Mucosa of stomach (tissue), 1 donor: ENCODE measurements around the gene KCNJ12.

ENCODE experiments used
- H3K27me3 ChIP-seq: one replicate; pipeline ENCODE4 v1.7.0; 2013; ENCODE audit warnings: mild to moderate bottlenecking, low read length; ENCODE audit not compliant: control insufficient read depth, insufficient read depth
- H3K36me3 ChIP-seq: one replicate; pipeline ENCODE4 v1.7.0; 2013; ENCODE audit warnings: low read length; ENCODE audit not compliant: control insufficient read depth, insufficient read depth
- H3K4me1 ChIP-seq: one replicate; pipeline ENCODE4 v1.7.0; 2013; ENCODE audit warnings: mild to moderate bottlenecking, low read length; ENCODE audit not compliant: control insufficient read depth, insufficient read depth
- H3K4me3 ChIP-seq: one replicate; pipeline ENCODE4 v1.7.0; 2013; ENCODE audit warnings: low read length
- H3K9ac ChIP-seq: one replicate; pipeline ENCODE4 v1.7.0; 2013; ENCODE audit warnings: mild to moderate bottlenecking, low read length, moderate library complexity
- H3K9me3 ChIP-seq: one replicate; pipeline ENCODE4 v1.7.0; 2013; ENCODE audit warnings: mild to moderate bottlenecking, low read length, moderate library complexity; ENCODE audit not compliant: control insufficient read depth
- donor health status: Pancreatic carcinoma.

The KCNJ12 gene

DNA sequence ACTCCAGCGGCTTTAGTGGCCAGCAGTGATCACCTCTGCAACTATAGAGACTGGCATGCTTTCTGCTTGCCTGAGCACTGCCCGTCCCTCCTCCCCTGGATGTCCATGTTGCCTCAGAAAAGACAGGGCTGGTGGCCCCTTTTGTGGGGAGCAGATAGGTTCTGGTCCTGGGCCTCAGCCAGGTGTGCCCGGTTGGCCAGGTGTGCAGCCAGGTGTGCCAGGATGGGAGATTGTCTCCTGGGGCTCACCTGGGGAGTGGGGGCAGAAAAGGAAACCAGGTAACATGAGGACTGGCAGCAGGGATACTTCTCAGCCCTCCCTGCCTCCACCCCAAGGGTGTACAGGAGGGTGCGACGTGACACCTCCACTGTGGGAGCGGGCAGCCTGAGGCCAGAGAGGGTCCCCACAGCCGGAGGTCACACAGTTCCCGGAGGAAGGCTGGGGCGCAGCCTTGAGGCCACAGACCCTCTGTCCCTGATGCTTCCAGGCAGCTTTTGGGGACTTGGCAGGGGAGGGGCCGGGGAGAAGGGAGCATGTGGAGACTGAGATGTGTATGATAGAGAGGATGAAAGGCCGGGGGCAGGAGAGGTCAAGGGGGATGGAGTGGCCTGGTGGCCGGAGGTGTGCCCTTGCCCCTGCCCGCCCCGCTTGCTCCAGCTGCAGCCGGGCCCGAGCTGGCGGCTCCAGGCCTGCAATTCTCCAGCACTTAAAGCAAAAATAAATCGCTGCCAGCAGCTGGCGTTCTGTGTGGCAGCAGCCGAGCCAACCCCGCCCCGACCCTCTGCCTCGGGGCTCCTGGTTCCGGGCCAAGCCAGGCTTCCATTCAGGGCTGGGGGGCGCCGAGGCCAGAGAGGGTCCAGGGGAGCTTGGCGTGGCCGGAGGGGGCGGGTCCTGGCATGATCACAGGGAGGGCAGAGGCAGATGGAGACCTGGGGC lies 6.7 kb downstream of the KCNJ12 start:
- Histone ChIP-seq H3K4me3 (no peak overlapping the region), H3K9me3 (no peaks in the 10 kb centered on the region), H3K27me3 (peaks cover 12% of the 10 kb centered on the region), H3K36me3 (no peaks in the 10 kb centered on the region), H3K4me1 (peaks cover 27% of the 10 kb centered on the region), H3K9ac (no peak overlapping the region)

DNA sequence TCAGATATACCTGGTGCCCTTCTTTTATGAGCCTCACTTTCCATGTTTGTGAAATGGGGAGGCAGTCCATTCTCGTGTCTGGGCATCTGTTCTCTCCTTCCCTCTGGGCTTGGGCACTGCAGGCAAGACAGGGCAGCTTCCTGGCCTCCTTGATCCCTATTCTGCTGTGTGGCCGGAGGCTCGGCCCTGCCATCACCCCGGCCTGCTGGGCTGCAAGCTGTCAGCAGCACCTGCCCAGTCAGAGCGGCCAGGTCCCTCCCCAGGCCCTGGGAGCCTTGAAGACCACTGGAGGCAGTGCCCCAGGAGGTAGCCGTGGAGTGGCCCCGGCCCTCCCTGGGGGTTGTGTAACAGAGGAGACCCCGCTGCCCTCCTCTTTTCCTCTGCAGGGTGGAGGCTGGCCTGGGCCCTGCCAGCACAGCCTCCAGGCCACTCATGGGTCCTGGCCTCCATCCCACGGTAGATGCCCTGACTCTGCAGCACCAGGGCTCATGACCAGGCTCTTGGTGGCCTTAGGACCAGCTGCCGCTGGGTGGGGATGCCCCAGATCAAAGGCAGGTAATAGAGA lies 9.2 kb downstream of the KCNJ12 start:
- Histone ChIP-seq H3K9ac (no peak overlapping the region), H3K9me3 (no peaks in the 10 kb centered on the region), H3K4me1 (peaks cover 2% of the 10 kb centered on the region)

DNA sequence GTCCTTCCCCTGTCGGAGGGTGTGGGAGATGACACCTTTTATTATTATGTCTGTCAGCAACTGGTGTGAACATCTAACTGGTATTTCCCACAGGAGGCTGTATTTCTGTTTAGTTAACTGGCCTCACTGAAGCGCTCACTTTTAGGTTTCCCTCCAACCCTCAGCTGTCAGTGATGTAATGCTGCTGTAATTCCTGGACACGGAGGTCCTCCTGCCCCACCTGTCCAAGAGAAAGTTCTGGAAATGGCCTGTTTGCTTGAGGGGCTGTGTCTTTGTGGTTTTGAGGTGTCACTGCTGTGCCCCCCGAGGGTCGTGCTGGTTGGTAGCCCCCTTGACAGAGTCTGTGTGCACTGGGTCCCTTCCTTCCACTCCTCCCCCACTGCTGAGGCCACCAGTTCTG lies 11.5 kb downstream of the KCNJ12 start:
- H3K4me3 ChIP-seq: no peak overlapping the region
- no peak overlapping the region for H3K9ac ChIP-seq
- H3K4me1 ChIP-seq: no peaks in the 10 kb centered on the region
- no peaks in the 10 kb centered on the region for H3K9me3 ChIP-seq
- no peaks in the 10 kb centered on the region for H3K36me3 ChIP-seq
- H3K27me3 ChIP-seq: no peaks in the 10 kb centered on the region

More for the DNA sequence above, 9.2 kb downstream of the KCNJ12 start:
- Histone ChIP-seq H3K4me3 (no peak overlapping the region), H3K36me3 (no peaks in the 10 kb centered on the region), H3K27me3 (no peaks in the 10 kb centered on the region)

DNA sequence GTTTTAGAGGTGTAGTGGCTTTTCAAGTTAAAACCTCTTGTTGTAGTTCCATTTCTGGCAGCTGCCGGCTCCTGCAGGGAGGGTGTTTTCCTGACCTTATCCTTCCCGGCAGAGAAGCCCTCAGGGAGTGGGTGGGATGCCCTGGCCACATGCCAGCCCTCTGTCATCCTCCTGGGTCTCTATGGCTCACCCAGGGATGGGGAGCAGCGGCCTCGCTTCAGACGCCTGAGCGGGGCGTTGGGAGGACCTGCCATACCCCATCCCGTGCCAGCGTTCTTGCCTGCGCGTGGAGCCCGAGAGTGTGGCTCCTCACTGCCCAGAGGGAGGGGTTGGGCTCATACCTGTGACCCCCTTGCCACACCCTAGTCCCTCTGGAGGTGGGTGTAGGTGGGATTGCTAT lies 11.9 kb downstream of the KCNJ12 start:
- Histone ChIP-seq H3K9me3 (no peaks in the 10 kb centered on the region), H3K9ac (no peak overlapping the region), H3K4me1 (no peaks in the 10 kb centered on the region), H3K36me3 (no peaks in the 10 kb centered on the region), H3K4me3 (no peak overlapping the region), H3K27me3 (no peaks in the 10 kb centered on the region)

DNA sequence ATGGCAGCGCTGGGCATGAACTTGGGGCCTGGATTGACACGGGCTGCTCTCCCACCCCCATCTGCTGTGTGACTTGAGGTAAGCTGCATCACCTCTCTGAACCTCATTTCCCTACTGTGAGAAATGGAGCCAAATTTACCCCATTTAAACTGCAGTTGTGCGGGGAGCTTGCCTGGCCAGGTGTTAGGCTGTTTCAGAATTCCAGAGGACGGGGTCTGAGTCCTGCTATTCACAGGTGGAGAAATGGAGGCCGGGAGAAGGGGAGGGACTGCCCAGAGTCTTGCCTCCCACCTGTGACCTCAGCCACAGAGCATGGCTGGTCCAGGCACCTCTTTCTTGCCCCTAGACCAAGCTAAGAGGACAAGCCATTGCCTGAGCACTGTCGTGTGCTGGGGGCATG lies 12.8 kb downstream of the KCNJ12 start:
- no peaks in the 10 kb centered on the region for H3K9me3 ChIP-seq
- no peak overlapping the region for H3K9ac ChIP-seq
- no peaks in the 10 kb centered on the region for H3K27me3 ChIP-seq
- H3K36me3 ChIP-seq: no peaks in the 10 kb centered on the region
- no peak overlapping the region for H3K4me3 ChIP-seq
- no peaks in the 10 kb centered on the region for H3K4me1 ChIP-seq

DNA sequence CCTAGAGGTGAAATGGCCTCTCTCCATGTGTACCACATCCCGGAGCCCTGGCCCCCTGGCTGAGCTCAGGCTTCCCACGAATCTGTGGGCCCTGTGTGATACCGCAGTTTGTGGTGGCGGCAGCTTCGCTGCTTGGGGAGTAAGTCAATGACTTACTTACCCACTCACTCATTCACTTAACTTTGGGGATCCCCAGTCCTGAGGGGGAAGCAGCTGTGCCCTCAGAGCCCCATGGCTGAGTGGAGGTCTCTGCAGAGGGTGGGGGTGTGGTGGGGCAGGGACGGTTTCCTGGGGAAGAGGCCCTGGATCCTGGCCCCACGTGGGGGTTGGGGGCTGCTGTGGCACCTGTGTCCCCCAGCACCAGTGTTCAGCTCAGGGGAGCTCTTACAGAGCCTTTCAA lies 13.2 kb downstream of the KCNJ12 start:
- no peaks in the 10 kb centered on the region for H3K4me1 ChIP-seq

DNA sequence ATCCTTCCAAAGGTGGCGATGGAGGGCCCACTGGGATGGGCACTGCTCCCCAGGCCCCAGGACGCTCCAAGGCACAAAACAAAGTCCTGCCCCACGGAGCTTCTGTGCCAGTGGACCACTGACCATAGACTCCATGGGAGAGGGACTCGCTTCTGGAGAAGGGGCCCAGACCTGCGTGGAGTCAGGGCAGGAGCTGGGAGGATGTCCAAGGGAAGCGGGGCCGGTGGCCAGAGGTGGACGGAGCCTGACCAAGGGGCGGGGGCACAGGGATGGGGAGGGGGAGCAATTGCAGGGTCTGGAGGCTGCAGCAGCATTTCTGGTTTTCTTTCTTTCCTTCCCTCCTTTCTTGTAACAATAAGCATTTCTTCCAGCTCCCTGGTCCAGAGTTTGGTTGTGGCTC lies 14.1 kb downstream of the KCNJ12 start:
- H3K9me3 ChIP-seq: no peaks in the 10 kb centered on the region
- no peaks in the 10 kb centered on the region for H3K27me3 ChIP-seq
- H3K4me3 ChIP-seq: no peak overlapping the region
- no peaks in the 10 kb centered on the region for H3K4me1 ChIP-seq
- no peaks in the 10 kb centered on the region for H3K36me3 ChIP-seq
- H3K9ac ChIP-seq: no peak overlapping the region

More for the DNA sequence above, 13.2 kb downstream of the KCNJ12 start:
- Histone ChIP-seq H3K9ac (no peak overlapping the region), H3K4me3 (no peak overlapping the region), H3K36me3 (no peaks in the 10 kb centered on the region), H3K9me3 (no peaks in the 10 kb centered on the region), H3K27me3 (no peaks in the 10 kb centered on the region)

DNA sequence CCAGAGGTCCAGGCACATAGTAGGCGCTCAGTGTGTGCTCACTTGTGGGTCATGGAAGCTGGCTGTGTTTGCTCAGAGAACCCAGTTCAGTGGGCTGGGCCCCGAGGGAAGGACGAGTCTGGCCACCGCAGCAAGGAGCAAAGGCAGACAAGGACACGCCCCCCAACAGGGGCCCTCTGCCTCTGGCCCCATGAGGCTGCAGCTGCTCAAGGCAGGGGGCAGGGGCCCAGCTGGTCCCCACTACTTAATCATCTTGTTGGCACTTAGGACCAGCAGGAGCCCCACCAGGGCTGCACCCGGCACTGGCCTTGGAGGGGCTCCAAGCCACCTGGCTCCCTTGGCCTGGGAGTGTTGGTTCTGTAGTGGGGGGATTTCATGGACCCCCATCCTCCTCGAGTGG lies 16.1 kb downstream of the KCNJ12 start:
- Histone ChIP-seq H3K4me1 (no peaks in the 10 kb centered on the region), H3K36me3 (no peaks in the 10 kb centered on the region), H3K9me3 (no peaks in the 10 kb centered on the region), H3K27me3 (no peaks in the 10 kb centered on the region), H3K9ac (no peak overlapping the region), H3K4me3 (no peak overlapping the region)

DNA sequence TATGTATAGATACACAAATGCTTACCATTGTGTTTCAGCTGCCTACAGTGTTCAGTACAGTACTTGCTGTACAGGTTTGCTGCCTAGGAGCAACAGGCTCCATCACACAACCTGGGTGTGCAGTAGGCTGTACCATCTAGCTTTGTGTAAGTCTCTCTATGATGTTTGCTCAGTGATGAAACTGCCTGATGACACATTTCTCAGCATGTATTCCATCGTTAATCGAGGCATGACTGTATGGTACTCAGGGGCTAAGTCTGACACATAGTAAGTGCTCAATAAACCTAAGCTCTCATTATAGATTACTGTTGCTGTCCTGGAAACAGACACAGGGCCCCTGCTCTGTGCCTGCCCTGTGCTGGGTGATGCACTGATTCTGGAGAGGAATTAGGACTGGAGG lies 18.1 kb downstream of the KCNJ12 start:
- Histone ChIP-seq H3K36me3 (no peaks in the 10 kb centered on the region), H3K4me1 (no peaks in the 10 kb centered on the region), H3K27me3 (no peaks in the 10 kb centered on the region), H3K4me3 (no peak overlapping the region), H3K9ac (no peak overlapping the region), H3K9me3 (no peaks in the 10 kb centered on the region)

DNA sequence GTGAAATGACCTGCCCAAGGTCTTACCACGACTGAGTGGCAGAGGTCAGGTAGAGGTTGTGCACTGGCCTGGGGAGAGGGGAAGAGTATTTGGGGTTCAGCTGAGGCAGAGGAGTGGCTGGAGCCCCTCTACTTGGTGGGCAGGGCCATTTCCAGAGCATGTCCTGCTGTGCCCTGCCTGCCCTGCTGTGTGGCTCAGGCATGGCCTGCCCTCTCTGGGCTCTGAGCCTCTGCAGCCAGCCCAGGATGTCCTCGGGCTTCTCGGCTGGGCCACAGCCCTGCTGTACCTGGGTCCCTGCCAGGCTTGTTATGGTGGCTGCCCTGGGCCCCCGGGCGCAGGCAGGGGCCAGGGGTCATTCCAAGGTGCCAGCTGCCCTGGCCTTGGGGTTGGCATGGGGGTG lies 19.6 kb downstream of the KCNJ12 start:
- H3K9me3 ChIP-seq: no peaks in the 10 kb centered on the region
- H3K9ac ChIP-seq: no peak overlapping the region
- H3K4me3 ChIP-seq: no peak overlapping the region
- H3K4me1 ChIP-seq: no peaks in the 10 kb centered on the region
- H3K27me3 ChIP-seq: no peaks in the 10 kb centered on the region
- H3K36me3 ChIP-seq: no peaks in the 10 kb centered on the region

DNA sequence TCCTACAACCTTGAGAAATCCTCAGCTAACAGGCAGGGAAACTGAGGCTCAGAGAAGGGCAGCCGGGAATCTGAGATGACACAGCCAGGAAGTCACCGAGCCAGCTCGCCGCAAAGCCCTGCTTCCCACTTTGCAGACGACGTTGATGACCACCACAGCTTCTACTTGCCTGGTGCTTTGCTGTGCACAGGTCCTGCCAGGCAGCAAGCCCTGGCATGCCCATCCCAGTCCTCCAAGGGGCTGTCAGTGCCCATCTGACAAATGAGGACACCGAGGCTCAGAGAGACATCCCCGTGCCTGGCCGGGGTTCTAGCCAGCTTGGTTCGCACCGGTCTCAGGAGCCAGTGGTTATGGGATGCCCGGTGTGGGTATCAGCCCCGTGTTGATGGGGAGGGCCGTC lies 20.1 kb downstream of the KCNJ12 start:
- Histone ChIP-seq H3K36me3 (no peaks in the 10 kb centered on the region), H3K4me1 (no peaks in the 10 kb centered on the region), H3K9ac (no peak overlapping the region)

DNA sequence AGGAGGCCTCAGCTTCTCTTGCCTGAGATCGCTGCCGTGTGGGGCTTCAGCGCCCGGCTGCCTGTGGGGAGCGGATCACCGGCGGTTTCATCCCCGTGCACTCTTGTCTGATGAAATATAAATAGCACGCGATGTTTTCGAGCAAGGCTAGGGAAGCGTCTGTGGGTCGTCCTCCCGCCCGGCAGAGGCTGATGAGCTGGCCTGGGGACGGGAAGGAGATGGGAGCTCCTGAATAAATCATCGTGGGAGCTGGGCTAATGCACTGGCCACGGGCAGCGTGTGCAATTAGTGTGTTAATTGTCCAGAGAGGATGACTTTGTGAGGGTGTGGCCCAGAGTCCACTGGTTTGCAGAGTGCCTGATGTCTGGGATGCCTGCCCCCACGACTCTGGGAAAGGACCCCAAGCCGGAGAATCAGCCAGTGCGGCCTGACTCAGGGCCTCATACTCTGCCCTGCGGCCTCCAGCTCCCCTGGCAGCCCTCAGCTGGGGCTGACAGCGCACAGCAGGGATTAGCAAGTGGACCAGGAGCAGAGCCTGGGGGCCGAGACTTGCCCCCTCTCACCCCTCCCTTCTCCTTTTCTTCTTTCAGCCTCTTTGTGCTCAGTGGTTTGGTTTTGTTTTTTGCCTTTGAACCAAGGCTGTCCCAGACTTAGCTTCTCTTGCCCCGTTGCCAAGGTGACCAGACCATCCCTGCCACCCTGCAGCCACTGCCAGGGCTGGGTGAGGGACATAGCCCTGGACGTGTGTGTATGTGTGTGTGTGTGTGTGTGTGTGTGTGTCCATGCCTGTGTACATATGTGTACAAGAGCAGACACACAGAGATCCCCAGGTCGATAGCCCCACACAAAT lies 21.4 kb downstream of the KCNJ12 start:
- Histone ChIP-seq H3K9me3 (no peaks in the 10 kb centered on the region), H3K27me3 (no peaks in the 10 kb centered on the region), H3K36me3 (no peaks in the 10 kb centered on the region), H3K4me1 (no peaks in the 10 kb centered on the region), H3K9ac (no peak overlapping the region), H3K4me3 (no peak overlapping the region)

More for the DNA sequence above, 20.1 kb downstream of the KCNJ12 start:
- H3K27me3 ChIP-seq: no peaks in the 10 kb centered on the region
- H3K9me3 ChIP-seq: no peaks in the 10 kb centered on the region
- H3K4me3 ChIP-seq: no peak overlapping the region
